ENCODE results near the gene DLG2.

The DLG2 gene

GRCh38 chr11:84165139-84165538 lies 1462.0 kb downstream of the DLG2 start:
- Histone ChIP-seq H3K27ac (replicated peaks) (no peak overlapping the region), H3K27me3 (ENCODE audit: insufficient read depth, poor library complexity, severe bottlenecking) (no peaks in the 10 kb centered on the region), H3K4me3 (replicated peaks; ENCODE audit: insufficient read depth, low read length) (no peak overlapping the region)
- TF ChIP-seq REST (IDR thresholded peaks at IDR 0.05; ENCODE audit: insufficient replicate concordance, low read depth): no peak
- TF ChIP-seq CTCF (IDR thresholded peaks at IDR 0.05; ENCODE audit: insufficient read depth, low read length): no peak
- no peak for TF ChIP-seq POLR2AphosphoS5 (IDR thresholded peaks at IDR 0.05; ENCODE audit: low read depth)
- no peak for TF ChIP-seq GABPA (IDR thresholded peaks at IDR 0.05; ENCODE audit: low read depth)
- TF ChIP-seq SPI1 (IDR thresholded peaks at IDR 0.05; ENCODE audit: borderline replicate concordance, low read depth): no peak
- no peak for DNase-seq (ENCODE audit: low read depth in 1 of 2, low spot score in 1 of 2)

- TF ChIP-seq GABPA (IDR thresholded peaks at IDR 0.05; ENCODE audit: low read depth): no peak
- no peak for TF ChIP-seq POLR2AphosphoS5 (IDR thresholded peaks at IDR 0.05; ENCODE audit: low read depth)
- no peak for TF ChIP-seq SPI1 (IDR thresholded peaks at IDR 0.05; ENCODE audit: borderline replicate concordance, low read depth)
- TF ChIP-seq REST (IDR thresholded peaks at IDR 0.05; ENCODE audit: insufficient replicate concordance, low read depth): no peak
- no peak for TF ChIP-seq CTCF (IDR thresholded peaks at IDR 0.05; ENCODE audit: insufficient read depth, low read length)
- Histone ChIP-seq H3K27ac (replicated peaks) (no peak overlapping the region), H3K4me3 (replicated peaks; ENCODE audit: insufficient read depth, low read length) (no peak overlapping the region), H3K27me3 (ENCODE audit: insufficient read depth, poor library complexity, severe bottlenecking) (no peaks in the 10 kb centered on the region)
- no peak for DNase-seq (ENCODE audit: low read depth in 1 of 2, low spot score in 1 of 2)
These were observed 1462.4 kb downstream of the DLG2 start for GRCh38 chr11:84164728-84165127.

GRCh38 chr11:84163116-84163515 lies 1464.0 kb downstream of the DLG2 start:
- no peak for TF ChIP-seq POLR2AphosphoS5 (IDR thresholded peaks at IDR 0.05; ENCODE audit: low read depth)
- TF ChIP-seq CTCF (IDR thresholded peaks at IDR 0.05; ENCODE audit: insufficient read depth, low read length): no peak
- no peak for TF ChIP-seq REST (IDR thresholded peaks at IDR 0.05; ENCODE audit: insufficient replicate concordance, low read depth)
- TF ChIP-seq GABPA (IDR thresholded peaks at IDR 0.05; ENCODE audit: low read depth): no peak
- no peak for TF ChIP-seq SPI1 (IDR thresholded peaks at IDR 0.05; ENCODE audit: borderline replicate concordance, low read depth)
- no peak overlapping the region for H3K27ac ChIP-seq (replicated peaks)
- no peak for DNase-seq (ENCODE audit: low read depth in 1 of 2, low spot score in 1 of 2)
- no peak overlapping the region for H3K4me3 ChIP-seq (replicated peaks; ENCODE audit: insufficient read depth, low read length)
- H3K27me3 ChIP-seq (ENCODE audit: insufficient read depth, poor library complexity, severe bottlenecking): no peaks in the 10 kb centered on the region
